GM18526 (cell line): ENCODE data around the gene SCAPER.

Source experiments
- POLR2A ChIP-seq: IDR thresholded peaks from 3 replicates; pipeline ENCODE4 v1.6.1; 2011; ENCODE audit not compliant: insufficient read length; ENCODE audit errors: extremely low read depth

SCAPER gene

GRCh38 chr15:76576523-76577279, 328.4 kb downstream of the SCAPER start:
- no peak for TF ChIP-seq POLR2A

GRCh38 chr15:76575679-76576078, 329.5 kb downstream of the SCAPER start:
- no peak for TF ChIP-seq POLR2A

- TF ChIP-seq POLR2A, result no peak
Observed at GRCh38 chr15:76575274-76575673, 329.9 kb downstream of the SCAPER start.

- no peak for TF ChIP-seq POLR2A
Observed at GRCh38 chr15:76572983-76573314, 332.2 kb downstream of the SCAPER start.

GRCh38 chr15:76566276-76566675, 338.9 kb downstream of the SCAPER start:
- TF ChIP-seq POLR2A, result no peak

GRCh38 chr15:76565366-76565765, 339.8 kb downstream of the SCAPER start:
- TF ChIP-seq POLR2A, result no peak

- TF ChIP-seq POLR2A, result no peak
Observed at GRCh38 chr15:76555247-76555646, 349.9 kb downstream of the SCAPER start.

GRCh38 chr15:76553564-76553963, 351.6 kb downstream of the SCAPER start:
- TF ChIP-seq POLR2A, result no peak

- TF ChIP-seq POLR2A, result no peak
Observed at GRCh38 chr15:76553102-76553501, 352.0 kb downstream of the SCAPER start.

- TF ChIP-seq POLR2A, result no peak
Observed at GRCh38 chr15:76546805-76547204, 358.3 kb downstream of the SCAPER start.

GRCh38 chr15:76533995-76534394, 371.1 kb downstream of the SCAPER start:
- no peak for TF ChIP-seq POLR2A

GRCh38 chr15:76533060-76533820, 371.9 kb downstream of the SCAPER start:
- TF ChIP-seq POLR2A, result no peak

GRCh38 chr15:76529911-76530310, 375.2 kb downstream of the SCAPER start:
- no peak for TF ChIP-seq POLR2A

- TF ChIP-seq POLR2A, result no peak
Observed at GRCh38 chr15:76526111-76526510, 379.0 kb downstream of the SCAPER start.

- no peak for TF ChIP-seq POLR2A
Observed at GRCh38 chr15:76517910-76518309, 387.2 kb downstream of the SCAPER start.

GRCh38 chr15:76514282-76514681, 390.9 kb downstream of the SCAPER start:
- no peak for TF ChIP-seq POLR2A
